SK-N-SH treated with all-trans-retinoic acid at 6 μM for 48 hours (cell line): ENCODE data around the gene TDRKH.

Experiments
- ATAC-seq: fragments of 200-7000 bp; cut with Tn5 transposase; 3 replicates; pipeline ENCODE4 v1.9.1; 2020; ENCODE audit warnings: mild to moderate bottlenecking, moderate library complexity
- ARNTL ChIP-seq: fragments of 450-650 bp; formaldehyde crosslinking; IDR thresholded peaks from 2 replicates; pipeline ENCODE4 v1.5.0; 2020; ENCODE audit warnings: low read depth, mild to moderate bottlenecking, moderate library complexity, borderline replicate concordance
- BACH2 ChIP-seq: fragments of 250-450 bp; sonication (Bioruptor Pico); IDR thresholded peaks from 2 replicates; pipeline ENCODE4 v1.9.0; 2021; ENCODE audit warnings: mild to moderate bottlenecking, borderline replicate concordance
- CREB5 ChIP-seq: fragments of 250-450 bp; sonication (Bioruptor Pico); IDR thresholded peaks from 2 replicates; pipeline ENCODE4 v1.5.1; 2020; ENCODE audit warnings: low read depth, mild to moderate bottlenecking, moderate library complexity
- CSDC2 ChIP-seq: fragments of 250-450 bp; sonication (Bioruptor Pico); IDR thresholded peaks from 2 replicates; pipeline ENCODE4 v1.5.0; 2020; ENCODE audit warnings: mild to moderate bottlenecking, moderate library complexity
- CSRNP3 ChIP-seq: fragments of 250-450 bp; sonication (Bioruptor Pico); IDR thresholded peaks from 2 replicates; pipeline ENCODE4 v1.5.1; 2021; ENCODE audit warnings: mild to moderate bottlenecking, moderate library complexity
- ESRRG ChIP-seq: fragments of 250-450 bp; sonication (Bioruptor Pico); IDR thresholded peaks from 2 replicates; pipeline ENCODE4 v1.6.1; 2021; ENCODE audit warnings: mild to moderate bottlenecking
- GLIS3 ChIP-seq: fragments of 250-450 bp; sonication (Bioruptor Pico); IDR thresholded peaks from 2 replicates; pipeline ENCODE4 v1.5.0; 2020; ENCODE audit warnings: mild to moderate bottlenecking, moderate library complexity
- OSR1 ChIP-seq: fragments of 250-450 bp; sonication (Bioruptor Pico); IDR thresholded peaks from 2 replicates; pipeline ENCODE4 v1.8.0; 2022; ENCODE audit warnings: moderate library complexity, mild to moderate bottlenecking, inconsistent platforms
- PATZ1 ChIP-seq: fragments of 250-450 bp; sonication (Bioruptor Pico); IDR thresholded peaks from 2 replicates; pipeline ENCODE4 v1.8.0; 2020; ENCODE audit warnings: mild to moderate bottlenecking, moderate library complexity, borderline replicate concordance
- POU6F1 ChIP-seq: fragments of 250-450 bp; sonication (Bioruptor Pico); IDR thresholded peaks from 2 replicates; pipeline ENCODE4 v1.8.0; 2021; ENCODE audit warnings: low read depth, mild to moderate bottlenecking, moderate library complexity, borderline replicate concordance
- PPARA ChIP-seq: fragments of 250-450 bp; sonication (Bioruptor Pico); IDR thresholded peaks from 2 replicates; pipeline ENCODE4 v1.5.0; 2020; ENCODE audit warnings: mild to moderate bottlenecking, borderline replicate concordance
- RARB ChIP-seq: fragments of 250-450 bp; sonication (Bioruptor Pico); IDR thresholded peaks from 2 replicates; pipeline ENCODE4 v1.8.0; 2021; ENCODE audit warnings: mild to moderate bottlenecking, moderate library complexity
- SNAI2 ChIP-seq: fragments of 250-450 bp; sonication (Bioruptor Pico); IDR thresholded peaks from 2 replicates; pipeline ENCODE4 v1.5.0; 2020; ENCODE audit warnings: mild to moderate bottlenecking, moderate library complexity
- TCF4 ChIP-seq: fragments of 250-450 bp; sonication (Bioruptor Pico); IDR thresholded peaks from 2 replicates; pipeline ENCODE4 v1.8.0; 2021; ENCODE audit warnings: mild to moderate bottlenecking, moderate library complexity, borderline replicate concordance
- TOX ChIP-seq: fragments of 250-450 bp; sonication (Bioruptor Pico); IDR thresholded peaks from 2 replicates; pipeline ENCODE4 v1.8.0; 2021; ENCODE audit warnings: mild to moderate bottlenecking, moderate library complexity, borderline replicate concordance
- TSHZ2 ChIP-seq: fragments of 250-450 bp; sonication (Bioruptor Pico); IDR thresholded peaks from 2 replicates; pipeline ENCODE4 v1.5.0; 2020; ENCODE audit warnings: mild to moderate bottlenecking, moderate library complexity
- ZC3H10 ChIP-seq: fragments of 250-450 bp; sonication (Bioruptor Pico); IDR thresholded peaks from 2 replicates; pipeline ENCODE4 v1.5.1; 2021; ENCODE audit warnings: mild to moderate bottlenecking, moderate library complexity
- ZFP3 ChIP-seq: fragments of 250-450 bp; sonication (Bioruptor Pico); IDR thresholded peaks from 2 replicates; pipeline ENCODE4 v1.5.0; 2020; ENCODE audit warnings: mild to moderate bottlenecking, moderate library complexity
- ZFP30 ChIP-seq: fragments of 450-650 bp; formaldehyde crosslinking; IDR thresholded peaks from 2 replicates; pipeline ENCODE4 v1.5.0; 2022; ENCODE audit warnings: mild to moderate bottlenecking, moderate library complexity
- ZNF565 ChIP-seq: fragments of 450-650 bp; formaldehyde crosslinking; conservative IDR thresholded peaks from 2 replicates; pipeline ENCODE4 v1.5.0; 2020; ENCODE audit warnings: low read depth, mild to moderate bottlenecking, moderate library complexity
- ZNF70 ChIP-seq: fragments of 450-650 bp; formaldehyde crosslinking; IDR thresholded peaks from 2 replicates; pipeline ENCODE4 v1.5.0; 2020; ENCODE audit warnings: mild to moderate bottlenecking, moderate library complexity
- ZNF8 ChIP-seq: fragments of 450-650 bp; formaldehyde crosslinking; IDR thresholded peaks from 2 replicates; pipeline ENCODE4 v1.5.0; 2020; ENCODE audit warnings: mild to moderate bottlenecking, moderate library complexity

TDRKH gene

GRCh38 chr1:151806170-151806569 lies 15.9 kb upstream of the TDRKH start:
- ATAC-seq = no peak
- no peak for TF ChIP-seq GLIS3 (CRISPR knock-in tag)
- TF ChIP-seq OSR1 (CRISPR knock-in tag) = no peak
- no peak for TF ChIP-seq PPARA (CRISPR knock-in tag)
- no peak for TF ChIP-seq ZNF565 (CRISPR knock-in tag)
- no peak for TF ChIP-seq ZFP30 (CRISPR knock-in tag)
- no peak for TF ChIP-seq TOX
- no peak for TF ChIP-seq BACH2 (CRISPR knock-in tag)
- TF ChIP-seq POU6F1 (CRISPR knock-in tag) = no peak
- no peak for TF ChIP-seq TSHZ2 (CRISPR knock-in tag)
- TF ChIP-seq CSRNP3 (CRISPR knock-in tag) = no peak
- TF ChIP-seq, all 23 proteins: peak for 0

GRCh38 chr1:151805066-151805820 lies 14.9 kb upstream of the TDRKH start, which contains the start of gene LINGO4:
Gene LINGO4 (minus strand): TSS chr1:151805419. CDS start chr1:151802704, 2,715 bp downstream.
- no peak for ATAC-seq
- TF ChIP-seq ZNF70 (CRISPR knock-in tag) = no peak
- TF ChIP-seq ZC3H10 (CRISPR knock-in tag) = no peak
- TF ChIP-seq ZNF8 = no peak
- TF ChIP-seq ARNTL (CRISPR knock-in tag) = no peak
- TF ChIP-seq CSDC2 (CRISPR knock-in tag) = no peak
- TF ChIP-seq SNAI2 (CRISPR knock-in tag) = no peak
- TF ChIP-seq ZFP30 (CRISPR knock-in tag) = no peak
- no peak for TF ChIP-seq GLIS3 (CRISPR knock-in tag)
- no peak for TF ChIP-seq RARB
- TF ChIP-seq CREB5 (CRISPR knock-in tag) = no peak
- no peak for TF ChIP-seq TOX
- no peak for TF ChIP-seq TCF4 (CRISPR knock-in tag)
- no peak for TF ChIP-seq ZNF565 (CRISPR knock-in tag)
- TF ChIP-seq TSHZ2 (CRISPR knock-in tag) = no peak
- no peak for TF ChIP-seq PATZ1 (CRISPR knock-in tag)
- TF ChIP-seq ESRRG = no peak
- TF ChIP-seq OSR1 (CRISPR knock-in tag) = no peak
- no peak for TF ChIP-seq ZFP3 (CRISPR knock-in tag)
- TF ChIP-seq, all 23 proteins: peak for 0
